ENCODE results near the gene EXOSC1. TPM values are rescaled to one million over a fixed set of nuclear protein-coding genes. Genes with fewer than 3 reads are reported as not detected.

EXOSC1 gene
- total RNA-seq, 1 experiment from 2014 or later: 27.0 TPM

GRCh38 chr10:97442277-97442676, 3.5 kb downstream of the EXOSC1 start:
- H3K36me3 ChIP-seq (ENCODE audit: low read depth): no peaks in the 10 kb centered on the region
- intact Hi-C loops (cut with micrococcal nuclease; ENCODE audit: unreplicated experiment): no loop called here
- TF ChIP-seq CTCF (conservative IDR thresholded peaks at IDR 0.05) (no peak), EZH2 (IDR thresholded peaks at IDR 0.05; ENCODE audit: low read depth) (no peak)

GRCh38 chr10:97435211-97435610, 10.6 kb downstream of the EXOSC1 start:
- intact Hi-C loops (cut with micrococcal nuclease; ENCODE audit: unreplicated experiment): no loop called here
- no peaks in the 10 kb centered on the region for H3K36me3 ChIP-seq (ENCODE audit: low read depth)
- H3K27me3 ChIP-seq (ENCODE audit: insufficient read depth, low read depth): no peaks in the 10 kb centered on the region
- ChIA-PET CTCF (no interaction called here), POLR2A (ENCODE audit: unreplicated experiment) (no interaction called here)
- H3K4me1 ChIP-seq (replicated peaks; ENCODE audit: insufficient read depth): no peaks in the 10 kb centered on the region
- no peak overlapping the region for H3K4me3 ChIP-seq
- H3K4me2 ChIP-seq: no peak overlapping the region
- no peaks in the 10 kb centered on the region for H3K9me2 ChIP-seq (ENCODE audit: insufficient read depth)
- TF ChIP-seq CTCF (conservative IDR thresholded peaks at IDR 0.05) (no peak), EZH2 (IDR thresholded peaks at IDR 0.05; ENCODE audit: low read depth) (no peak)
- DNase-seq: no peak
- BruUV-seq (replicated peaks): no TSS peak
- peaks cover 27% of the 10 kb centered on the region for H3F3A ChIP-seq (ENCODE audit: insufficient read depth, low read depth)
- no peaks in the 10 kb centered on the region; the same call in 1 of the 2 replicates for H4K20me1 ChIP-seq (ENCODE audit: insufficient read depth)
- H3K27ac ChIP-seq: no peak overlapping the region
- no peak overlapping the region for H2AFZ ChIP-seq
- no peaks in the 10 kb centered on the region for H3K9me3 ChIP-seq (ENCODE audit: insufficient read depth, low read depth)
- H3K79me2 ChIP-seq (ENCODE audit: low read depth): peaks cover under 1% of the 10 kb centered on the region

More at GRCh38 chr10:97442277-97442676, 3.5 kb downstream of the EXOSC1 start:
- no peaks in the 10 kb centered on the region for H3F3A ChIP-seq (ENCODE audit: insufficient read depth, low read depth)
- no peak overlapping the region for H2AFZ ChIP-seq
- ChIA-PET POLR2A (ENCODE audit: unreplicated experiment) (interaction anchor here (0.6 kb wide), 1 partner anchor 19 kb away, joined by 11 read pairs; no protein-coding TSS in a partner anchor), CTCF (no interaction called here)
- no peaks in the 10 kb centered on the region for H3K9me3 ChIP-seq (ENCODE audit: insufficient read depth, low read depth)
- H3K9me2 ChIP-seq (ENCODE audit: insufficient read depth): no peaks in the 10 kb centered on the region
- peaks cover 22% of the 10 kb centered on the region for H3K79me2 ChIP-seq (ENCODE audit: low read depth)
- no TSS peak for BruUV-seq (replicated peaks)
- H3K27me3 ChIP-seq (ENCODE audit: insufficient read depth, low read depth): no peaks in the 10 kb centered on the region
- H3K4me1 ChIP-seq (replicated peaks; ENCODE audit: insufficient read depth): peaks cover 14% of the 10 kb centered on the region
- H3K27ac ChIP-seq: no peak overlapping the region
- no peaks in the 10 kb centered on the region for H4K20me1 ChIP-seq (ENCODE audit: insufficient read depth)
- H3K4me3 ChIP-seq: no peak overlapping the region
- H3K4me2 ChIP-seq: no peak overlapping the region
- no peak for DNase-seq

- Histone ChIP-seq H3K4me2 (no peak overlapping the region), H3K4me1 (replicated peaks; ENCODE audit: insufficient read depth) (no peaks in the 10 kb centered on the region), H2AFZ (no peak overlapping the region), H3K9me2 (ENCODE audit: insufficient read depth) (no peaks in the 10 kb centered on the region), H3F3A (ENCODE audit: insufficient read depth, low read depth) (peaks cover 33% of the 10 kb centered on the region), H3K27me3 (ENCODE audit: insufficient read depth, low read depth) (no peaks in the 10 kb centered on the region), H4K20me1 (ENCODE audit: insufficient read depth) (no peaks in the 10 kb centered on the region; the same call in 1 of the 2 replicates), H3K36me3 (ENCODE audit: low read depth) (peaks cover 1% of the 10 kb centered on the region; the same call in 1 of the 2 replicates), H3K27ac (no peak overlapping the region), H3K79me2 (ENCODE audit: low read depth) (peaks cover 7% of the 10 kb centered on the region), H3K9me3 (ENCODE audit: insufficient read depth, low read depth) (no peaks in the 10 kb centered on the region), H3K4me3 (no peak overlapping the region)
- no peak for DNase-seq
- POLR2A ChIA-PET (ENCODE audit: unreplicated experiment): no interaction called here
- TF ChIP-seq CTCF (conservative IDR thresholded peaks at IDR 0.05) (no peak), EZH2 (IDR thresholded peaks at IDR 0.05; ENCODE audit: low read depth) (no peak)
- CTCF ChIA-PET: no interaction called here
- intact Hi-C loops (cut with micrococcal nuclease; ENCODE audit: unreplicated experiment): no loop called here
- no TSS peak for BruUV-seq (replicated peaks)
These were observed 11.2 kb downstream of the EXOSC1 start for GRCh38 chr10:97434557-97434956.

Measured in PC-9 (cell line).